Measurements from ENCODE around the gene FAM171A1.

Gene FAM171A1

GRCh38 chr10:15200626-15201025 is 170.5 kb downstream of the FAM171A1 start:
- DNase-seq = peak; percentile 98

- no peak for DNase-seq
Measured at GRCh38 chr10:15197911-15198310, 173.2 kb downstream of the FAM171A1 start.

GRCh38 chr10:15197276-15197675 is 173.8 kb downstream of the FAM171A1 start:
- DNase-seq = peak; percentile 61

GRCh38 chr10:15196021-15196834 is 174.9 kb downstream of the FAM171A1 start:
- DNase-seq = peak; percentile 41

GRCh38 chr10:15189133-15189885 is 181.8 kb downstream of the FAM171A1 start:
- DNase-seq = no peak

- no peak for DNase-seq
Measured at GRCh38 chr10:15188603-15189002, 182.5 kb downstream of the FAM171A1 start.

- no peak for DNase-seq
Measured at GRCh38 chr10:15183689-15184481, 187.2 kb downstream of the FAM171A1 start.

- DNase-seq = peak; percentile 52
Measured at GRCh38 chr10:15182540-15183207, 188.4 kb downstream of the FAM171A1 start.

- DNase-seq = no peak
Measured at GRCh38 chr10:15181576-15182156, 189.4 kb downstream of the FAM171A1 start.

- DNase-seq = peak; percentile 59
Measured at GRCh38 chr10:15180736-15181135, 190.4 kb downstream of the FAM171A1 start.

GRCh38 chr10:15176269-15176668 is 194.8 kb downstream of the FAM171A1 start:
- DNase-seq = no peak

- no peak for DNase-seq
Measured at GRCh38 chr10:15175587-15175986, 195.5 kb downstream of the FAM171A1 start.

GRCh38 chr10:15172306-15172840 is 198.7 kb downstream of the FAM171A1 start:
- DNase-seq = no peak

- DNase-seq = no peak
Measured at GRCh38 chr10:15169555-15170401, 201.3 kb downstream of the FAM171A1 start.

GRCh38 chr10:15168786-15169554 is 202.1 kb downstream of the FAM171A1 start:
- DNase-seq = peak; percentile 93

- no peak for DNase-seq
Measured at GRCh38 chr10:15168291-15168785, 202.8 kb downstream of the FAM171A1 start, which contains the start of gene NMT2. NMT2 (minus strand) TSS chr10:15168693; CDS start chr10:15168612, 81 bp downstream.

- DNase-seq = peak; percentile 67
Measured at GRCh38 chr10:15167411-15168290, 203.4 kb downstream of the FAM171A1 start.

- DNase-seq = no peak
Measured at GRCh38 chr10:15166325-15166724, 204.8 kb downstream of the FAM171A1 start.

Measured in EL (cell line).